SU-DHL-6 (cell line): ENCODE measurements around the gene EVA1C.
"Not testable (repeated sequence)": the region's sequence is repeated elsewhere in the genome, so short reads cannot be mapped to it uniquely, and the experiment has no call there.

Experiments used
- EZH2phosphoT487 ChIP-seq: fragments of 200-600 bp; sonication (generic), shearing (Covaris generic); conservative IDR thresholded peaks from 2 replicates; pipeline ENCODE4 v1.6.1; 2018; ENCODE audit warnings: mild to moderate bottlenecking, antibody characterized with exemption, low read length, moderate library complexity, mixed read lengths
- TF ChIP-seq, protein P1 (sequence below): fragments of 200-600 bp; sonication (generic); IDR thresholded peaks from one replicate; pipeline ENCODE4 v1.5.1; 2017; ENCODE audit warnings: antibody characterized with exemption, mild to moderate bottlenecking, low read length, moderate library complexity; ENCODE audit not compliant: insufficient read depth, poor library complexity, severe bottlenecking

DNA sequence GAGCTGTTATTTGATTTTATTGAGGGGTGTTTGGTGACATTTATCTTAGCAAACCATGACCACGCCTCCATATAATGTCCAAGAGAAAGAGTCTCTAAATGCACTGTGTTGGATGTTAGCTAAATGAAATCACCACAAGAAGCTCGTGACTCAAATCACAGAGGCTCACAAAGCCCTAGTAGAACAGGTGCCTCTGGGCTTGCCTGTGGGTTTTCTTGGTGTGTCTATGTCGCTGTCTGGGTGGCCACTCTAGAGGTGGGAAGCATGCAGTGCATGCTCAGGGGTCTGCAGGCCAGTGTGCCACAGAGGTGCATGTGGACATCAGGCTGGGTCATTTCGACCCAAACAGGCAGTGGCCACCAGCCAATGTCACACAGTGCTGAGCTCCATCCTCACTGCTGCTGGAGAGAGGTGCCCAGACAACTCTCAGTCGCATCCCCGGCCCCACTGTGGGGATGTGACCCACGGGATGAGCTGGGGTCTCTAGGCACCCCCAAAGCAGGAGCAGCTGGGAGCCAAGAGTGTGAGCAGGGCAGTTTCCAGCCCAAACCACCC, 94.0 kb downstream of the EVA1C start:
- TF ChIP-seq, protein P1, sequence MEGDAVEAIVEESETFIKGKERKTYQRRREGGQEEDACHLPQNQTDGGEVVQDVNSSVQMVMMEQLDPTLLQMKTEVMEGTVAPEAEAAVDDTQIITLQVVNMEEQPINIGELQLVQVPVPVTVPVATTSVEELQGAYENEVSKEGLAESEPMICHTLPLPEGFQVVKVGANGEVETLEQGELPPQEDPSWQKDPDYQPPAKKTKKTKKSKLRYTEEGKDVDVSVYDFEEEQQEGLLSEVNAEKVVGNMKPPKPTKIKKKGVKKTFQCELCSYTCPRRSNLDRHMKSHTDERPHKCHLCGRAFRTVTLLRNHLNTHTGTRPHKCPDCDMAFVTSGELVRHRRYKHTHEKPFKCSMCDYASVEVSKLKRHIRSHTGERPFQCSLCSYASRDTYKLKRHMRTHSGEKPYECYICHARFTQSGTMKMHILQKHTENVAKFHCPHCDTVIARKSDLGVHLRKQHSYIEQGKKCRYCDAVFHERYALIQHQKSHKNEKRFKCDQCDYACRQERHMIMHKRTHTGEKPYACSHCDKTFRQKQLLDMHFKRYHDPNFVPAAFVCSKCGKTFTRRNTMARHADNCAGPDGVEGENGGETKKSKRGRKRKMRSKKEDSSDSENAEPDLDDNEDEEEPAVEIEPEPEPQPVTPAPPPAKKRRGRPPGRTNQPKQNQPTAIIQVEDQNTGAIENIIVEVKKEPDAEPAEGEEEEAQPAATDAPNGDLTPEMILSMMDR, result not testable (repeated sequence)
- not testable (repeated sequence) for TF ChIP-seq EZH2phosphoT487
